GM18507 (cell line): ENCODE measurements around the gene MALRD1.

Experiments used
- DNase-seq: peaks from one replicate; pipeline ENCODE4 v3.0.0; 2011; ENCODE audit warnings: low read depth; ENCODE audit not compliant: insufficient read length; ENCODE audit errors: extremely low spot score
- FAIRE-seq: peaks from 2 replicates; lab custom pipeline; 2011; peaks lifted over from hg19 to GRCh38; lab: Jason Lieb, UNC

MALRD1 gene

DNA sequence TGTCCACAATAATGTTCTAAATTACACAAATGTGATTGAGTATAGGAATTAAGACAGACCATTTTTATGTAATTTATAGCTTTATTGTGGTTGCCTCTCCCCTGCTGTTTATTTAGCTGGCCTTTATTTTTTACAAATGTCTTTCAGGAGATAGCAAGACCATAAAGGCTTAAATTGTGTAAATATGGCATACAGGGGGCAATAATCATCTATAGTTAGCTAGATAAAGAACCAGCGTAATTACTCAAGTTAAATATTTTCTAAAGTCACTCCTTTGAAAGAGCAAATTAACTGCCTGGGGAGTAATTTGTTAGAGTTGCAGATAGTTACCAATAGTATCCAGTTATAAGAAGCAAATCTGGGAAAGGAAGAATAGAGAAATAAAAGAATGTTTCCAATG is at the start of gene MALRD1:
TSS of gene MALRD1 (plus strand) at position 313 of the 400 bp plus-strand sequence. CDS start 138 bp downstream, outside the sequence.
- FAIRE-seq (no peak), DNase-seq (no peak)

DNA sequence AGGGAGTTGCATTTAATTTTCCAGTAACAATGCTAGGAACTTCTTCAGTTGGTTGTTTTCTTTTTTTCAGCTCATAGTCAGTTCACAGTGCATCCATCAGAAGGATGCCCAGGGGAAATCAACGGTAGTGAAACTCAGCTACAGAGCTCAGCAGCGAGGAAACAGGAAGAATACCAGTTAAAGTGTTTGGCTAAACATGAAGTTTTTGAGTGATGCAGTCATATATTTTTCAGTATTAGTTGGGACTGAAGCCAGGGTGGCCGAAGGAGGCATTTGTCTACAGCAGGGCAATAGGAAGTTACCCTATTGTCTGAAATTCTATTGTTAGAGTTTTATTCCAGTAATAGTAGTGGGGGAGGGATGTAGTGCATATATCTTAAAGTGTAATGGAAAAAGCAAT is 45.3 kb upstream of the MALRD1 start:
- DNase-seq (no peak), FAIRE-seq (no peak)

DNA sequence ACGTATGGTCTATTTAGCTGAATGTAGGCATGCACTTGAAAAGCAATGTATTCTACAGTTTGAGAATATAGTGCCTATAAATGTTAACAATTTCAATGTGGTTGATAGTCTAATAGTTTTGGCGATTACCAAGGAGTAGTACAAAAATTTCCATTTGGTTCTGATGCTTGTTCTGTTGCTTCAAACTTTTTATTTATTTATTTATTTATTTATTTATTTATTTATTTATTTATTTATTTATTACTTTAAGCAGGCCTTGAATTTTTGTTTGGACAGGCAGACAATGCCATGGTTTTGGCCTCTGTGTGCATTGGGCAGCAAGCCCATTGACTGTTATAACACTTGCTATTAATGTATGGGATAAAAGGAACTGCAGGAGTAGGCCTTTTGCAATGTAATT is 36.5 kb upstream of the MALRD1 start:
- no peak for FAIRE-seq
- no peak for DNase-seq

DNA sequence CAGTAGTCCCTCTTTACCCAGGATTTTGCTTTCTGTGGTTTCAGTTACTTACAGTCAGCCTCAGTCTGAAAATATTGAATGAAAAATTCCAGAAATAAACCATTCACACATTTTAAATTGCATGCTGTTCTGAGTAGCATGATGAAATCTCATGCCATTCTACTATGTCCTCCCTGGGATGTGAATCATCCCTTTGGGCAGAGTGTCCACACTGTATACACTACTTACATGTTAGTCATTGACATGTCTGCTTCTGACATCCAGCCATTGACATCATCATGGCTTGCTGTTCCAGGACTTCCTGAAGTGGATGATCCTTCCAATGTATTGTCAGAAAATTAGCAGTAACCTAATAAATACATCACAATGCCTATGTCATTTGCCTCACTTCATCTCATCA is 34.6 kb upstream of the MALRD1 start:
- FAIRE-seq (no peak), DNase-seq (no peak)

DNA sequence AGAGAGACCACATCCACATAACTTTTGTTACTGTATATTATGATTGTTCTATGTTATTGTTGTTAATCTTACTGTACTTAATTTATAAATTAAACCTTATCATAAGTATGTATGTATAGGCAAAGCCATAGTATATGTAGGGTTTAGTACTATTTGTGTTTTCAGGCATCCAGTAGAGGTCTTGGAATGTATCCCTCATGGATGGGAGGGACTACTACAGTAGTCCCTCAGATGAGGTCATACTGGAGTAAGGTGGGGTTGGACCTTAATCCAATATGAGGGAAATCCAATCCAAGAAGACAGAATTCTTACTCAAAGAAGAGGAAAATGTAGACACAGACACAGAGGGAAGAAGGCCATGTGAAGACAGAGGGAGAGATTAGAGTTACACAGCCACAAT is 34.1 kb upstream of the MALRD1 start:
- DNase-seq = no peak
- no peak for FAIRE-seq

DNA sequence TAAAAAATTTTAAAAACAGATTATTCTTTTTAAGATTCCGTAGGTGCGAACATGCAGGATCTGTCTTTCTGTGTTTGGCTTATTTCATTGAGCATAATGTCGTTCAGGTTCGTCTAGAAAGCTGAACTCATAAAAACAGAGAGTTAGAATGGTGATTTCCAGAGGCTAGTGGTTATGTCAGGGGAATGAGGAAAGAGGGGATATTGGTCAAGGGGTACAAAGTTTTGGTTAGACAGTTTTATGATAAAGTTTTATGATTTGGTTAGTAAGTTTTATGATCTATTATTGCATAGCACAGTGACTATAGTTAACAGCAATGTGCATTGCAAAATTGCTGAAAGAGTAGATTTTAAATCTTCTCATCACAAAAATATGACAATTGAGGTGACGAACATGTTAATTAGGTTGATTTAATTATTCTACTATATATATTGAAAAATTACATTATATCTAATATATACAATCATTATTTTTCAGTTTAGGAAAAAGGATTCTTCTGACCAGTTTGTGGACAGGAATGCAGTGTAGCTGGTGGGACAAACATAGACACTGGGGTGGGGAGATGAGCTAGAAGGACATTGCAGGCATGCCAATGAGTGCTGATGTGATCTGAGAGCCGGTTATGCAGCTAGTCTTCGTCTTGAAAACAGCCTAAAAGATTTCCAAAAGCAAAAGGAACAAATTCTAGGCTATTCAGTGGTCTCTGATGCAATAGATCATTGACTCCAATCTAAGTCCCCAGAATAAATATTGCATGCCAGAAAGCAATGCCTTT is 31.3 kb upstream of the MALRD1 start:
- no peak for FAIRE-seq

DNA sequence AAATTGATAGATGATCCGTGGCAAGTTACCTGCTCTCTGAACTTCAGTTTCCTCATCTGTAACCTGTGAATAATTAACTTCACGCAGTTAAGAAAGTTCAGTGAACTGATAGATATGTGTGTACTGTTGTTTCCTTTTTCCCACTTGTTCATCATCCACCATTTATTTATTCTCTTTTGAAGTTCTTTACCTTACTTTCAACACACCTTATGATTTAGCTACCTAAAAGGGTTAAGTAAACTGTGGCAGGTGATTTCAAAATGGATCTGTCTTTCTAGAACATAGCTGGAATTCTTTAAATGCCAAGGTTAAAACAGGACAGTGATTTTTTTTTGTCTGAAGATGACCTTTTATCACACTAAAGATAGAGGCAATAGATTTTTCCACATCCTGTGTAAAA is 27.4 kb upstream of the MALRD1 start:
- no peak for FAIRE-seq

More for the DNA sequence above, 31.3 kb upstream of the MALRD1 start:
- DNase-seq = no peak

DNA sequence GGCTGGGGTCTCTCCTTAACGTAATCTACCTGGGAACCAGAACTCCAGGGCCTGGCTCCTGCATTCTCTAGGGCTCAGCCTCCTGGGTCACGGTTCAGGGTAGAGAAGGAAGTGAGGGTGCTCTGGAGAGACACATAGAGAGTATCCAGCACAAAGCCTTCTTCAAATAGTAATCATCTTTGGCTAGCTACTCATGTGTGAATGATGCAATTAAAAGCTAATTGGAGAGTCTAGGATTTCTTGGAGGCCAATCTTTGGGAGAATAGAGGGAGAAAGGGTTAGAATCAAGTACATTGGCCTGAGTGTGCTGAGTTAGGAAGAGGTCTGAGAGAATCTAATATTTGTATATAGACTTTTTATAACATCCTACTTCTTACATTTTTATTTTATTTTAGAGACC is 24.0 kb upstream of the MALRD1 start:
- FAIRE-seq (no peak), DNase-seq (no peak)

More for the DNA sequence above, 27.4 kb upstream of the MALRD1 start:
- DNase-seq = no peak

DNA sequence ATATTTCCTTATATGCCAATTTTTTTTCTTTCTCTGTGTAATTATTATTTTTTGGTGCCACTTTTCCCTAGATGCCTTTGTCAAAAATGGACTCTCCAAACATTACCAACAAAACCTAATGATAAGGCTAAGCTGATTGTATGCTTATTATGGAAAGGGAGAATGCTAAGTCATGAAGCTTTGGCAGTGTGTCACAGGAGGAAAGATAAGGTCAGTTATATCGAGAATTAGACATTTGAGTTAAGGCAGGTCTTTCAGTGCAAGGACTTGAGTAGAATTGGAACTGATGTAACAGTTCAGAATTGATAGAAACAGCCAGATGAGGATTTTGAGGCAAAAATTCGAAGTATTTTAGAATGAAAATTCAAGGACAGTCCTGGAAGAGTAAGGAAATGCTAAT is 16.8 kb upstream of the MALRD1 start:
- DNase-seq (no peak), FAIRE-seq (no peak)

DNA sequence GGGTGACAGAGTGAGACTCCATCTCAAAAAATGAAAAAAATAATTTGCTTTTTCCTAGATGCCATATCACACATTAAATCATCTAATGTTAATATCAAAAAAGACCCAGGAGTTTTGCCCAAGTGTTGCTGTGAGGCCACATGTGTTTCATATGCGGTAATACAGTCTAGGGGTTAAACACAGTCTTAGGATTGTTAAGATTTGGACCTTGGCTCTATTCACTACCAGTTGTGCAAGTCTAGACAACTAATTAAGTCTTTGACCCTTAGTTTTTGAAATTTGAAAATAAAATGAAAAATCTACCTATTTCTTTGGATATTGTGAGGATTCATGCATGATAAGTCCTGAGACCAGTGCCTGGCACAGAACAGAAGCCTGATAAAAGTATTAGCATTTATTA is 14.9 kb upstream of the MALRD1 start:
- no peak for FAIRE-seq
- DNase-seq = no peak

DNA sequence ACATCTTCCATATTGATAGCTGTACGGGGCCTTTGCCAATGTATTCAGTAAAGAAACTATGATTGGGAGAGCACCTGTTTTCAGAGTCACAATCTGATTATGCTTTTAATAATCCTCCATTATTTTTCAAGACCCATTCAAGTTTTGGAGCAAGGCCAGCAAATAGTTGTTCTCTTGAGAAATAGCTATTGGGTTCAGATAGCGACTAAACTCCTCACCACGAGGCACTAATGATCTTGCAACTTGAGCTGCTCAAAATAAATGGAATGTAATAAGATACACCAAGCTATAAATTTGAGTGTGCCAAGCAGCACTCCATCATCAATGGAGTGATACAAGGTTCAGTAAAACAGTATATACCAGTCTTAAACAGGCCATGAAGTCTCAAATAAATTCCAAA is 7.4 kb upstream of the MALRD1 start:
- DNase-seq (no peak), FAIRE-seq (no peak)

DNA sequence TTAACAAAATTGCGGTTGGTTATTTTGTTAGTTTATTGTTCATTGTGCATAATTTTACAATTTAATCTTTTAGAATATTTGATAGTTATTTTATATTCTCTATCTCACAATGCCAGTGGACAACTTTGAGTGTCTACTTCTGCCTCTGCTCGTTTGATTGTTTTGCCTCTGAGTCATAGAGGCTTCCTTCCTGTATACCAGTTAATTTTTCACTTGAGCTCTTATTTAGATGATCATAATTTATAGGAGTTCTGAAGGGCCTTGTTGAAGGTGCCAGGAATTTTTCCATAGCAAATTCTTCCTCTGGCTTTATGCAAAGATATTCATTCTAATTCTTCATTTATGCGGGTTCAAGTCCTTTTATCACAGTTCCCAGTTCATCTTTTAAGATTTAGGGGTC is 5.2 kb upstream of the MALRD1 start:
- no peak for DNase-seq
- FAIRE-seq = no peak

DNA sequence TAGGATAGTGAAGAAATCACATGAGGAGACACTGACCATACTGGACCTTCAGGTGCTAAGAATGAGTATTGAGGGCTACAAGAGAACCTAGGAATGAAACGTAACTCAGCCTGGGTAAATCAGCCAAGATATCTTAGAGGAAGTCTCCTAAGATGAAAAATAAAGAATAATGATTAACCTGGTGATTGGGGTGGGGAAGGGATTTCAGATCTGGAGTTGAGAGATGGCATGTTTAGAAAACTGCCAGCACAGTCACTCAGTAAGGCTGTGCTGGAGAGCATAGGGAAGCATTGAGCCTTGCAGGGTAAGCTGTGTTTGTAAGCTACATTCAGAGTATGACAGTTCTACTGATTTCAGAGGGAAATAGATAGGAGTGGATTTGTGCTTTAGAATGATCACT is 1.9 kb upstream of the MALRD1 start:
- DNase-seq (no peak), FAIRE-seq (no peak)

DNA sequence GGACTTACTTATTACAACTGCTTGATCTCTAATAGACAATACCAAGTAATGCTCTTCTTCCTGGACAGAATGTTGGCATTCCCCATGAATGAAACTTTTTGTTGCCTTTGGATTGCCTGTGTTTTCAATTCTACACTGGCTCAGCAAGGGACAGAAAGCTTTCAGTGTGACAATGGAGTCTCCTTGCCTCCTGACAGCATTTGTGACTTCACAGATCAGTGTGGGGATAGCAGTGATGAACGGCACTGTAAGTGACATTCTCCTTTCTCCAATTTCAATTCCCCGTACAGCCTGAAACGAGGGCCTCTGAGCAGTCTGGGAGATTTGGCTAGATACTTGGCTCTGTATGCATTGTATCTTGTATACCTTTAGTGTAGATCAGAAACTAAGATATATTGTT is 290 bp downstream of the MALRD1 start:
- DNase-seq = no peak

DNA sequence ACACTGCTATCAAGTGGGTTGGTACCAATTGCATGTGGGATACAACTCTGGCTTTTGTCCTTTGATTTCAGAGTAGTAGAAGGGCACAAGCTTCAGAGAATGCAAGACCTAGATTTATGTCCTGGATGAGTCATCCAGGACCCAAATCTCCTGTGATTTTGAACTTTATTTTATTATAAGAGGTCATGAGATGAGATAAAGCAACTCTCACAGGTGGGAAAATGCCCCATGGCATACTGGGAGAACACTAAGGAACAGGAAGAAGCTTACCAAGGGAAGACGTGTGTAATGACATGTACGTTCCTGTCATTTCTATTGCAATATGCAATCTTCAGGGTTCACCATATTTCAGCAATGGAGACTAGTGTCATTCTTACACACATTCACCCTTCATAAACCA is 966 bp downstream of the MALRD1 start:
- FAIRE-seq = no peak

More for the DNA sequence above, 290 bp downstream of the MALRD1 start:
- no peak for FAIRE-seq

DNA sequence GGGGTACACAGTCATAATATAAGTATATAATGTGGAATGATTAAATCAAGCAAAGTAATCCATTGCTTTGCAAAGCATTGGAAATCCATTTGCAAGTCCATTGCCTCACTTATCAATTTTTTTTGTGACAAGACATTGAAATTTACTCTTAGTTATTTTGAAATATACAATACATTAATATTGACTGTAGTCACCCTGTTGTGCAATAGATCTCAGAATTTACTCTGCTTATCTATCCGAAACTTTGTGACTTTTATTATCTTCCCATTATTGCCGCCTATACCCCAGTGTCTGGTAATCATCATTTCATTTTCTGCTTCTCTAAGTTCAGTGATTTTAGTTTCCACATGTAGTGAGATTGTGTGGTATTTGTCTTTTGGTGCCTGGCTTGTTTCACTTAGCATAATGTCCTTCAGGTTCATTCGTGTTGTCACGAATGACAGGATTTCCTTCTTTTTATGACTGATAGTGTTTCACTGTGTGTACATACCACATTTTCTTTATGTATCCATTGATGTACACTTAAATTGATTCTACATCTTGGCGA is 5.8 kb downstream of the MALRD1 start:
- FAIRE-seq (no peak), DNase-seq (no peak)

More for the DNA sequence above, 966 bp downstream of the MALRD1 start:
- no peak for DNase-seq

DNA sequence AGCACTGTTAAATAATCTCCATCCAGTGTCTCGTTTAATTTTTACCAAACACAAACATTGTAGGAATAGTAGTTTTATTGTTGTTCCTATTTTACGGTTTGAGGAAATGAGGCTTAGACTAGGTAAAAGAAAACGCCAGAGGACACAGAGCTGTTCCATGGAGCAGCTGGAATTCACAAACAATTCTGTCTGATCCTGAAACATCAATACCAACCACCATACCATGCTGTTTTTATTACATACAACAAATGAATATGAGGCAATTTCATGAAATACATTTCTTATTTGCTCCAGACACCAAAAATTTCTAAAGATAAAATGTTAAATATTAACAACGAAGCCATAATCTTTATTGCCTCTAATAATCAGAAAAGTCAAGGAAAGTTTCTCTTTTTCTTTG is 9.4 kb downstream of the MALRD1 start:
- DNase-seq (no peak), FAIRE-seq (no peak)

DNA sequence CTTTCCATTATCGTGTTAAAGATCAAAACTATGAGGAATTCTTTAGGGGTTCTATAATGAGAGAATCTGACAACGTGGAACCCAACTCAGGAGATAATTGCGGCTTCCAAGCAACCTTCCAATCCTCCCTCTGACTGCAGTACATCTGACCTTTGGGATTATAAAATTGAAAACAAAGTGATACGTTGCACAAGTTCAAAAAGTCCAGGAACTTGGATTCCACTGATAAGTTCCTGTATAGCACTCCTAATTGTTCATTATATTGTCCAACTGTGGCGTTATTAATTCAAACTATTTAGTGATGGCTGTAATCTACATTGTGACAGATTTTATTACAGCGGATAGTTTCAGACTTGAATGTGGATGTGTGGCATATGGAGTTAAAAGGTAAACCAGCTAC is 15.4 kb downstream of the MALRD1 start:
- FAIRE-seq (no peak), DNase-seq (no peak)

DNA sequence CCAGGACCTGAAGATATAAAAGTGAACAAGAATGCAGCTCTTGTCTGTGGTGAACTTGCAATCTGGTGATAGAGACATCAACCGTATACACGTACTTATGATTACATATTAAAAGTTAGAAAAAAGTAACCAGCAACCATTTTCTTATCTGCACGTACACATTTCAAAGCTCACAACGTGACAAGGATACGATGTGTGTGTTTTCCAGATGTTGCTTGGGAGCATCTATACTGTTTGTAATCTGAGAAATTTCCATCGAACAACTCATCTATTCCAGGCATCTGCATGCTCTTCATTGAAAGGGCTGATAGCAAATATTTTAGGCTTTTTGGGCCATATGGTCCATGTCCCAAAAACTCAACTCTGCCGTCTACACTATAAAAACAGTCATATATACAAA is 23.3 kb downstream of the MALRD1 start:
- DNase-seq (no peak), FAIRE-seq (no peak)

DNA sequence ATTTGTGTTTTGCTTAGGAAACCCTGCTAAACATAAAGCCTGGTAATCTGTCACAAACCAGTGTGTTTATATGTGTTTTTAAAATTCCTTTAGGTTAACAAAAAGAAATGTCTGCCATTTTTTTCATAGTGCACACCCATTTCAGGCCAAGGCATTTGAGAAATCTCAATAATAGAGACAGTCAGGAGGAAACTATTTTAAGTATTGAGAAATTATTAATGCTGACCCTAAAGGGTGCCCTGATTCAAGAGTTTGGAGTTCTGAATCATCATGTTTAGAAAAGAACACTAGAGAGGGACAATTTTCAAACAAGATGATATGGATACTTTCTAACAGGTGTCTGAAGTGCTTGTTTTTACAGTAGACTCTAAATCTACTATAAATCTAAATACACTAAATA is 28.7 kb downstream of the MALRD1 start:
- DNase-seq = no peak
- FAIRE-seq = no peak

DNA sequence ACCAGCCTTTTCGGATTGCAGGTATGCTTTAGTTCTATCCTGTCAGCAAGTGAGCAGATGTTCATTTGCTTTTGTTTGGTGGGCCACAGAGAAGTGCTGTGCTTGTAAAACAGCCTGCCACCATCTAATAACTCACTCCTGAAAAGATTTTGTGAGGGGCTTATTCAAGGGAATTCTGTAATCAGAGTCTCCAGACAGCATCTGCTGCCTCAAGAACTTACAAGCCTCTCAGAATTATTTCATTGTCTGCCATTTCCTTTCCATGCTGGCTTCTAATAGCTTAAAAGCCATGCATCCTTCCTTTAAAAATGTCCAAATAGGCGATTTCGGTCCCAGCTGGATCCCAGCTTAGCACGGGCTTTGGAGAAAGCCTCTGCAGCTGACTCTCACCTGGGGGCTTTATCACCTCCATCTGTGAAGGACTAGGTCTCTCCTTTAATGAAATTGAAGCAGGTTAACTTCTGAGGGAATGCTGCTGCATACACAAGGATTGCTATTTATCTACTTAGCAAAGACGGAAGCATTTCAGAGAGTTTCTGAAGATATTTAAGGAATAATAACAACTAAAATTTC is 48.0 kb downstream of the MALRD1 start:
- FAIRE-seq (no peak), DNase-seq (no peak)
